GM12874 (cell line): Measurements from ENCODE around the gene CLDN22.

Experiments
- TF ChIP-seq, protein P1 (sequence below): IDR thresholded peaks from 2 replicates; pipeline ENCODE4 v1.5.1; 2011; ENCODE audit warnings: low read depth, mild to moderate bottlenecking, control low read depth, low read length, moderate library complexity; ENCODE audit not compliant: insufficient read depth

The CLDN22 gene

GRCh38 chr4:183300070-183300469, 20.0 kb downstream of the CLDN22 start:
- TF ChIP-seq, protein P1, sequence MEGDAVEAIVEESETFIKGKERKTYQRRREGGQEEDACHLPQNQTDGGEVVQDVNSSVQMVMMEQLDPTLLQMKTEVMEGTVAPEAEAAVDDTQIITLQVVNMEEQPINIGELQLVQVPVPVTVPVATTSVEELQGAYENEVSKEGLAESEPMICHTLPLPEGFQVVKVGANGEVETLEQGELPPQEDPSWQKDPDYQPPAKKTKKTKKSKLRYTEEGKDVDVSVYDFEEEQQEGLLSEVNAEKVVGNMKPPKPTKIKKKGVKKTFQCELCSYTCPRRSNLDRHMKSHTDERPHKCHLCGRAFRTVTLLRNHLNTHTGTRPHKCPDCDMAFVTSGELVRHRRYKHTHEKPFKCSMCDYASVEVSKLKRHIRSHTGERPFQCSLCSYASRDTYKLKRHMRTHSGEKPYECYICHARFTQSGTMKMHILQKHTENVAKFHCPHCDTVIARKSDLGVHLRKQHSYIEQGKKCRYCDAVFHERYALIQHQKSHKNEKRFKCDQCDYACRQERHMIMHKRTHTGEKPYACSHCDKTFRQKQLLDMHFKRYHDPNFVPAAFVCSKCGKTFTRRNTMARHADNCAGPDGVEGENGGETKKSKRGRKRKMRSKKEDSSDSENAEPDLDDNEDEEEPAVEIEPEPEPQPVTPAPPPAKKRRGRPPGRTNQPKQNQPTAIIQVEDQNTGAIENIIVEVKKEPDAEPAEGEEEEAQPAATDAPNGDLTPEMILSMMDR = no peak

GRCh38 chr4:183299464-183299863, 20.6 kb downstream of the CLDN22 start:
- TF ChIP-seq, protein P1 = no peak

- TF ChIP-seq, protein P1 = no peak
Observed at GRCh38 chr4:183297675-183298074, 22.4 kb downstream of the CLDN22 start.

DNA sequence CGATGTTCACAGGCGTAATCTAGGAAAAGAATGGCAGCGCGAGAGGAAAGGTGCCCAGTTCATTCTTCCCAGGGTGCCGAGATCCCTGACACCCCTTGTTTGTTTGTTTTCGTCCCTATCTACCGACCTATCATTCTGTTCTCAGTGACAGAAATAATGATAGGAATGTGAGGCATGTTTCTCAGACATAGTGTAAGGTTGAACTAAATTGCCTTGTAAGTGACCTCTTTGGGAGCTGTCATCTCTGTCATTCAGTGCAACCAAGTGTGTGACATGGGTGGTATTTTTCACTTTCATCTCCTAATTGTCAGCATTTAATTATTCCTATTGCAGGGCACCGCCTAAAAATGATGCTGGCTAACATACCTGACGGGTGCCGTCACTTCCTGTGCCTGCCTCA, 24.4 kb downstream of the CLDN22 start:
- TF ChIP-seq, protein P1 = no peak

DNA sequence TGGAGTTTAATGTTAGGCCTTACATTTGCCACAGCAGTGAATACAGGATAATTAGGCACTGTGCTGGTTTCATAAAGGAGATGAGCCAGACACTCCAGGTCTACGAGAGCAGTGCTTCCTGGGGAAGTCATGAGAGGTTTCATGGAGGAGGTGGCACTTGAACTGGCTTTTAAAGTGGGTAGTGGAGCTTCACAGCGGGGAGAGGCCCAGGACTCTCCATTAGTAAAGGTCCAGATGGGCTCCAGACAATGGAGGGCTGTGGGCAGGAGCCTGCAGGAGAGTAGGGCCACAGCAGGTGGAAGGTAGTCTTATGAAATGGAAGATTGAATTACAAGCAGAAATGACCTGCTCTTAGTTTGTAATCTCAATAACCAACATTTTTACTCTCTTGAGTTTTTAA, 29.0 kb downstream of the CLDN22 start:
- TF ChIP-seq, protein P1 = no peak

GRCh38 chr4:183289688-183290087, 30.4 kb downstream of the CLDN22 start:
- TF ChIP-seq, protein P1 = no peak

DNA sequence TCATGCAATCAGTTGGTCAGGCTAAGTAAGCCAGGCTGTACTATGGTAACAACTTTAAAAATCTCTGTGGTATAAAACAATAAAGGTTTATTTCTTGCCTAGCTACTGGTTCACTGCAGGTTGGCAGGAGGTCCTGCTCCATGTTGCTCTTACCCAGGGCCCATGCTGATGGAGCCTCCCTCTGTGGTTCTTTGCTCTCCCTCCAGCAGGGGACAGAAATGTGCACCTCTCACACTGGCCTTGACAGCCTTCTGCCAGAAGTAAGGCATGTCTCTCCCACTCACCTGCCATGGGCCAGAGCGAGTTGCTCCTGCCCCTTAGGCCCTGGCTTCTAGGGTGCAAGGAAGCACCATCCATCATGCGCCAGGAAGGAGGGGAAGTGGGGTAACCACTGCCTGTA, 31.1 kb downstream of the CLDN22 start:
- TF ChIP-seq, protein P1 = 0 out of 2 replicates have a peak, but pooled peaks have one; percentile 15

DNA sequence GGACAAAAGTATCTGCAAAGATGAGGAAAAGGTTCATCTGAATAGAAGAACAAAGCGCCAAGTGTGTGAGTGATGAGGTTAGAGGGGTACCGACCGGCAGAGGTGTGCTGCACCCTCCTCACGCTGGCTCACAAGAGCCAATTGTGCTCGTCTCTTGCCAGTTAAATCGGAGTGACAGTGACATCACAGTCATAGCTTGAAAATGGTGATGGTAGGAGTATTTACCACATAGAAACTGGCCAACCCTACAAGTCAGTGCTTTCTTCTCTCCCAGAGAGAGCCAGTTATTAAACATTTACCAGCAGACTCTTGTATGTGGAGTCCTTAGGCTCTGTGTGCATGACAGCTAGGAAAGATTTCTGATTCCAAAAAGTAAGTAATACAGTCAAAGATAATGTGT, 32.4 kb downstream of the CLDN22 start:
- TF ChIP-seq, protein P1 = no peak
